GOT3 (cell line): Measurements from ENCODE around the gene GSTT2.
"Not testable (repeated sequence)": the region's sequence is repeated elsewhere in the genome, so short reads cannot be mapped to it uniquely, and the experiment has no call there.

ENCODE experiments used
- DNase-seq: peaks from one replicate; lab custom pipeline; 2025; ENCODE audit warnings: mixed read lengths; lab: John Stamatoyannopoulos, UW

The GSTT2 gene

DNA sequence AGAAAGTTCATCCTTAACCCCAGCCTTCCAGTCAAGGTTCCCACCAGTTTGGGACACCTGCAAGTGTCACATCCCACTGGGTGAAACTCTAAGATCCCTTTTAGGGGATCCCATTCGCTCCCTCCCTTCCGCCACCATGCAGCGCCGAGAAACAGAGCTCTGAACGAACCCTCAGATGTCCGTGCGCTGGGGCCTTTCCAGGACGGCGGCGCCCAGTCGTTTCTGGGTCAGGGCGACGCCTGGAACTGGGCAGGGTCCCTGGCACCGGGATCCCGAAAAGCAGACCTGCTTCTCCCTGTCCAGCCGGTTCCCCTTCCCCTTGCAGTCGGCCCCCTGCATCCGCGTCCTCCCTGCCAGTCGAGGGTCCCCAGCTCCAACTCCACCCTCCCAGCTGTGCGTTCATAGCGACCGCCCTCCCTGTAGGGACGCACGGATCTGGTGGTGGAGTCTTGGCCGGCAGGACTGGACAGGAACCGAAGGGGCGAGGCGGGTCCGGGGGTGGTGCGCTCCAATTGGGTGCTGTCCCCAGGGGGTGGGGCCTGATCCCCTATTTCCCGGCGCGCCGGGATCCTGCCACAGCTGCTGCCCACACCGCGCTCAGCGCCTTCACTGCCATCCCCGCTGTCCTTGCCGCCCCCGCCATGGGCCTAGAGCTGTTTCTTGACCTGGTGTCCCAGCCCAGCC is at the start of gene GSTT2:
Gene GSTT2 (plus strand): TSS at position 578 of the 684 bp plus-strand sequence.
- not testable (repeated sequence) for DNase-seq

DNA sequence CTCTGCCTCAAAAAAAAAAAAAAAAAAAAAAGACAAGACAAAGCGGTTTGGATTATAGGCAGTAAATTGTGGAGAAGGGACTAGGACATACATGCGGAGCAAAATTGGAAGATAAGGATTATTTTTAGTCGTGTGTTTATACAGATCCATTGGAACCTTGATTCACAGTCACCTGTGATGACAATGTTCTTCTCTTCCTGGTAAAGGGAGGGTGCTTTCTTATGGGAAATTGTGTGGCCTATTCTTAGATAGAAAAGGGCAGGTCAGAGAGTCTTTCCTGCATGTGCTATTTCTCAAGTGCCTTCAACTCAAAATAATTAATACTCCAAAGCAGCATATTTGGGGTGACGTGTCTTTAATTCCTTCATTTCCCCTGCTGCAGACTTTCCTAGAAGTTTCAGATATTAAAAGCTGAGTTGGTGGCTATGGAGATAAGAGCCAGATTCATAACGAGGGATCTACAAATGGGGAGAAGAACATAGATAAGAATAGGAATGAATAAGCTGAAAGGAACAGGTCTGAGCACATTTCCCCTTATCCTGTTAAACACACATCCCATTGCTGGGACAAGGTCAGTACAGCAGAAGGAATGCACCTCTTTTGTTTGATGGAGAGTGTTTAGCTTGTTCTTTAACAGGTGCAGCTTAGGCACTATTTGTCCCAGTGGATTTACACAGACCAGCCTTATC is 41.5 kb upstream of the GSTT2 start:
- no peak for DNase-seq

DNA sequence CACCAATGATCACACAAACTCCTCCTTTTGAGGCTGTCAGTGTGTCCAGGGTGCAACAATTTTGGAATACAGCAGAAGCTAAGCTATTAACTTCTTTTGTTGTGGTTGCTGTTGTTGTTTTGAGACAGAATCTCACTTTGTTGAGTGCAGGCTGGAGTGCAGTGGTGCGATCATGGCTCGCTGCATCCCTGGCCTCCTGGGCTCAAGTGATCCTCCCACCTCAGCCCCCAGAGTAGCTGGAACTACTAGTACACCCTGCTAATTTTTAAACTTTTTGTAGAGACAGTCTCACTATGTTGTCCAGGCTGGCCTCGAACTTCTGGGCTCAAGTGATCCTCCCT is 40.9 kb upstream of the GSTT2 start:
- DNase-seq: no peak

DNA sequence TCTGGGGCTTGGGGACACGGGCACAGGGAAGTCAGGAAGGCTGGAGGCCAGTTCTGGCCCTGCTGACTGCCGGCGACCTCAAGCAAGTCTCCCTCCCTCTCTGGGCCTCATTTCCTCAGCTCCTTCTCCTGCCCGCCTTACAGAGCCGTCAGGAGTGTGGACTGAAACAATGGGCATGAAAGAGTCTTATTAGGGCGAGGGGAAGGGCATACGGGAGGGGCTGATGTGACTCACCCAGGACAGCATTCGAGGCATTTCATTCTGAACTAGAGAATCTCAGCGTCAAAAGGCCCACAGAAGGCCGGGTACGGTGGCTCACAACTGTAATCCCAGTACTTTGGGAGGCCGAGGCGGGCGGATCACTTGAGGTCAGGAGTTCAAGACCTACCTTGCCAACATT is 39.8 kb upstream of the GSTT2 start:
- DNase-seq: not testable (repeated sequence)

DNA sequence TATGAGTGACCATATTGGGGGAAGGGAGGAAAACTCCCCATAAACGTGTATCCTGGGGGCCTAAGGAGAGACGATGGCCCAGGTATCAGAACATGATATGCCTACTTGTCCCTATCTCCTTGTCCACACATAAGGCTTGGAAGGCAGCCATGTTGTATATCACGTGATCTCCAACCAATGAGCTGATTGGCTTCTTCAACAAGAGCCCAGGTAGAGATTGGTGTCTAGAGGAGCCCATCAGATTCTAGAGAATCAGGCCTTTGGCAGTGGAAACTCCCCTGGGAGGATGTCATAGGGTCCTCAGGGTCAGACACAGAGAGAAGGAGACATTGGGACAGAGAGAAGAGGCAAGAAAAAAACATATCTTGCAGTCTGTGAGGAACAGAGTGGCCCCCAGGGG is 32.5 kb upstream of the GSTT2 start:
- DNase-seq: not testable (repeated sequence)

DNA sequence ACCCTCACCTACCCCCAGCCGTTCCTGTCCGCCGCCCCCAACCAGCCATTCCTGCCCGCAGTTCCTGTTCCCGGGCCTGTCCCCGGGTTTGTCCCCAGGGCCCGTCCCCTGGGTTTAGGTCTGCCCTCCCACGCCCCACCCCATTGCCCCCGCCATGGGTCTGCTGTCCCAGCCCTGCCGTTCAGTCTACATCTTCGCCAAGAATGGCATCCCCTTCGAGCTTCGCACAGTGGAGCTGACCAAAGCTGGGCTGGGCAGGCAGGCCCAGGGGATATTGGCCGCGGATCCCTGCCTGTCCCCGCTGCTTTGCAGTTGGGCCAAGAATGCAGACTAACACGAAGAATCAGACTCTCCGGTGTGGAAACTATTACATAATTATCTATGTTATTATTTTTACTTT is 30.2 kb upstream of the GSTT2 start:
- DNase-seq: not testable (repeated sequence)

DNA sequence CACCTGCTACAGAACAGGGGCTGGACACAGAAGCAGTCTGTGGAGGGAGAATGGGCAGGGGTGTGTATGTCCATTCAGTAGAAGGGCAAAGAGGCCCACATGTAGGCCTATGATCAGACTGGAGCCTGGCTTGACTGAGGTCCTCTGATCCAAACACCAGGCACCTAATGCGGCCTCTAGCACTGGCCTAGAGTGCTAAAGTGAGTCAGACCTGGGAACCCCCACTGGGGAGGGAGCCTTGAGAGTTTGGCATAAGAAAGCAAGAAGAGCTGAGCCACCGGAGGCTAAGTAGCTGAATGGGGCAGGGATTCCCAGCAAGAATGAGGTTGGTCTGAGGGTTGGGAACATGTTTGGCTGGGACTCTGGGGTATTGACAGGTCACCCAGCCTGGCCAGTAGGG is 28.6 kb upstream of the GSTT2 start:
- not testable (repeated sequence) for DNase-seq

DNA sequence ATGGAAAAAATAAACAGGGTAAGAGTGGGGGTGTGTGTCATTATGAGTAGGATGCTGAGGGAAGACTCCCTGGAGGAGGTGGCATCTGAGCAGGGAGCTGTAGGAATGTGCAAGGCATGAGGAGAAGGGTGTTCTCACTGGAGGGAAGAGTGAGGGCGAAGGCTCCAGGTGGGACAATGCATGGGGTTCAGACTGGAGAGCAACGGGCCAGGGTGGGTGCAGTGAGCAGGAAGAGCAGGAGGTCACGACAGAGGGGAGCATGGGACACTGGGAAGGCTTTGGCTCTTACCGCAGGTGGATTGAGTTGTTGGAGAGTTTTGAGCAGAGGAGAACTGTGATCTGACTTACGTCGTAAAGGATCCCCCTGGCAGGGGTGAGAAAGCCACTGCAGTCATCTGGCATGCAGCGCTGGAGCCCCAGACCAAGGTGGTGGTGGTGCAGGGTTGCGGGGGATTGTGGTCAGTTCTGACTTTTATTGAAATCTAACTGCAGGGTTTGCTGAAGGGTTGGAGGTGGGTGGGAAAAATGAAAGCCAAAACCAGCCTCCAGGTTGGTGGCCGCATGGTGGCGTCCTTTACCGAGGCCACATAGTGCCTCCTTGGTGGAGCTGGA is 27.0 kb upstream of the GSTT2 start:
- not testable (repeated sequence) for DNase-seq

DNA sequence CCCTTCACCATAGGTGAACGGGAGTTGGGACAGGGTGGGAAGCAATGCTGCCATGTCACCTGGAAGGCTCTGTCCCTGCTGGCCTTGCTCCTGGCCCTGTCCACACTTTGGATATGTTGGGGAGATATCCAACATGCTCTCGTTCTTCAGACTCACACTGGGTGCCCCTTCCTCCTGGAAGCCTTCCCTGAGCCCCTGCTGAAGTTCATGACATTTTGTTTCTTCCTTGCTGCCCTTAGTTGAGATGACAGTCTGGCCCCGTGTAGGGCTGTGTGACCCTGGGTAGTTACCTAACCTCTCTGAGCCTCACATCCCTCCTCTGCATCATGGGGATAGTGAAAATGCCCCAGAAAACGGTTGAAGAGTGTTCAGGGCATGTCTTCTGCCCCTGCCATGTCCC is 26.4 kb upstream of the GSTT2 start:
- DNase-seq: not testable (repeated sequence)

DNA sequence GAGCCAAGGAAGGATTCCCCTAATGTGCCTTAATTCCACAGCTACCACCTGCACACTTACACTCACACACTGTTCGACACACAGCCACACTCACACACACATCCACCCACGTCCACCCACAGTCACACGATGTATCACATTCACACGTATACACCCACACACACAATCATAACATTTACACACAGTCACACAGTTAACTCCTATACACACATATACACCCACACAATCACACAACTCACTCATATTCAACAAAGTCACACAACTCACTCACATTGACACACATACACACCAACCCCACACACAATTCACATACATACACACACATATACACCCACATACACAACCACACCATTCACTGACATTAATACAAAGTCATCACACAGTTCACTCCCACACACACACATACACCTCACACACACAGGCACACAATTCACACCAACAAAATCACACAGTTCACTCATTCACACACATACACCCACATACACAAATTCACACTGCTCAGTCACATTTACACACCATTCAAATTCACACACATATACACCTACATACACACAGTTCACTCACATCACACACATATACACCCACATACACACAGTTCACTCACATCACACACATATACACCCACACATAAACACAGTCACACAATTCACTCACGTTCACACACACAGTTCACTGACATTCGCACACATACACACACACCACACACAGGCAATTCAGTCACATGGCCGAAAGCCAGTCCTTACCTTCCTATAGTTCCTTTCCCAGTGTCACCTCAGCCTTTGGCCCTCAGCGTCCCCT is 25.5 kb upstream of the GSTT2 start:
- DNase-seq: not testable (repeated sequence)

DNA sequence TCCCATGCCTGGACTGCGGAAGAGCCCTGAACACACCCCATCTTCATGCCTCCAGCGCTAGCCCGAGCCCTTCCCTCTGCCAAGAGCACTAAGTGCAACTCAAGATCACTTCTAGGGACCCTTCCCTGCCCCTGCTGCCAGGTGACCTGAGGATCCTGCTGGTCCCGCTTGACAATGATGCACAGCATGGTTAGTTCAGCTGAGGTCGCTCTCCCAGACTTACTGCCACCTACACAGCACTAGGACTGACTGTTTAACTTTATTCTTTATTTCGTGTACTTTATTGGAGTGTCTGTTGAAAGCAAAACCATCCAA is 25.0 kb upstream of the GSTT2 start:
- not testable (repeated sequence) for DNase-seq

DNA sequence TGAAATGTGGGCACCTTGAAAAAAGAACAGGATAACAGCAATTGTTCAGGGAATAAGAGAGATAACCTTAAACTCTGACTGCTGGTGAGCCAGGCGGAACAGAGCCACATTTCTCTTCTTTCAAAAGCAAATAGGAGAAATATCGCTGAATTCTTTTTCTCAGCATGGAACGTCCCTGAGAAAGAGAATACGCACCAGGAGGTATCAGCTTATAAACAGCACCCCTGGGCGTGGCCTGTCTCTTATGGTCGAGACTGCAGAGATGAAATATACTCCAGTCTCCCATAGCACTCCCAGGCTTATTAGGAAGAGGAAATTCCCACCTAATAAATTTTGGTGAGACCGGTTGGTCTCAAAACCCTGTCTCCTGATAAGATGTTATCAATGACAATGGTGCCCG is 24.0 kb upstream of the GSTT2 start:
- DNase-seq: not testable (repeated sequence)

DNA sequence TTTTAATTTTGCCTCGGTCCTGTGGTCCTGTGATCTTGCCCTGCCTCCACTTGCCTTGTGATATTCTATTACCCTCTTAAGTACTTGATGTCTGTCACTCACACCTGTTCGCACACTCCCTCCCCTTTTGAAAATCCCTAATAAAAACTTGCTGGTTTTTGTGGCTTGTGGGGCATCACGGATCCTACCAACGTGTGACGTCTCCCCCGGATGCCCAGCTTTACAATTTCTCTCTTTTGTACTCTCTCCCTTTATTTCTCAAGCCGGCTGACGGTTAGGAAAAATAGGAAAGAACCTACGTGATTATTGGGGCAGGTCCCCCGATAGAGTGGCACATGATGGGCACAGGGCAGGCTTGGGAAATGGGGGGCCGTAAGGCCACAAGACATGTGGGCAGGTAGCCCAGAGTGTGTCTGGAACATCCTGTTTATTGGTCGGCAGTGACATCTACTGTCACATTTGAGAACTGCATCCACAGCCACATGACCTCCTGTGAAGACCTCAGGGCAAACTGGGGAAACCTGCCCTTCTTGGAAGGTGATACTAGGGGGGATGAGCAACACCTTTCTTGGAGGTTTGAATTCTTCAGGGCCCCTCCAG is 23.5 kb upstream of the GSTT2 start:
- not testable (repeated sequence) for DNase-seq

DNA sequence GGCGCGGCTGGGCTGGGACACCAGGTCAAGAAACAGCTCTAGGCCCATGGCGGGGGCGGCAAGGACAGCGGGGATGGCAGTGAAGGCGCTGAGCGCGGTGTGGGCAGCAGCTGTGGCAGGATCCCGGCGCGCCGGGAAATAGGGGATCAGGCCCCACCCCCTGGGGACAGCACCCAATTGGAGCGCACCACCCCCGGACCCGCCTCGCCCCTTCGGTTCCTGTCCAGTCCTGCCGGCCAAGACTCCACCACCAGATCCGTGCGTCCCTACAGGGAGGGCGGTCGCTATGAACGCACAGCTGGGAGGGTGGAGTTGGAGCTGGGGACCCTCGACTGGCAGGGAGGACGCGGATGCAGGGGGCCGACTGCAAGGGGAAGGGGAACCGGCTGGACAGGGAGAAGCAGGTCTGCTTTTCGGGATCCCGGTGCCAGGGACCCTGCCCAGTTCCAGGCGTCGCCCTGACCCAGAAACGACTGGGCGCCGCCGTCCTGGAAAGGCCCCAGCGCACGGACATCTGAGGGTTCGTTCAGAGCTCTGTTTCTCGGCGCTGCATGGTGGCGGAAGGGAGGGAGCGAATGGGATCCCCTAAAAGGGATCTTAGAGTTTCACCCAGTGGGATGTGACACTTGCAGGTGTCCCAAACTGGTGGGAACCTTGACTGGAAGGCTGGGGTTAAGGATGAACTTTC is 18.7 kb upstream of the GSTT2 start, which contains the start of gene GSTT2B:
Gene GSTT2B (minus strand): TSS at position 112 of the 688 bp plus-strand sequence. CDS start 64 bp downstream, at position 48.
- not testable (repeated sequence) for DNase-seq

DNA sequence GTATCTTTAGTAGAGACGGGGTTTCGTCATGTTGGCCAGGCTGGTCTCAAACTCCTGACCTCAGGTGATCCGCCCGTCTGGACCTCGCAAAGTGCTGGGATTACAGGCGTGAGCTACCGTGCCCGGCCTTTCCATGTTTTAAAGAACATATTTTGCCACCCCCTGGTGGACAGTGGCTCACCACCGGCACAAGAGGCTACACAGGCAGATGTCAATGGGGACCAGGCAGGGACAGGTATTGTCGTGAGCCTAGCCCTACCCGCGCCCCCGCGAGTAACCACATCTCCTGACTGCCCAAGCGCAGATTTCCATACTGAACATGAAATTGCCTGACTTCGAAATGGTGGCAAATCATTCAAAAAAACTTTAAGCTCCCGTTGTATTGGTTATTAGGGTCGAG is 13.8 kb upstream of the GSTT2 start:
- DNase-seq: not testable (repeated sequence)

DNA sequence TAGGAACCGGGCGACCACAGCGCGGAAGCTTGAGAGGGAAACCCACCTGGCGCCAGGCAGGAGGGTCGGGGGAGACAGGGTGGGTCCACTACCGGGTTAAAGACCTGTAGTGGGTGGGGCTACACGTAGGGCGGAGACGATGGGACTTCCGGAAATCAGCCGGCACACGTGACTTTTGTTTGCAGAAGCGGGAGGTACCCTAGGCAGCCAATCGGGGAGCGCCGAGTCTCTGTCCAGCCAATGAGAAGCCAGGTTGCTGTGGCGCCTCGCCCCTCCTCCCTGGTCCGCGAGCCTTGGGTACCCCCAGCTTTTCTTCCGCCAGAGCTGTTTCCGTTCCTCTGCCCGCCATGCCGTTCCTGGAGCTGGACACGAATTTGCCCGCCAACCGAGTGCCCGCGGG is 13.4 kb upstream of the GSTT2 start, which contains the start of gene DDTL:
Gene DDTL (plus strand): TSS at position 321 of the 400 bp plus-strand sequence. CDS start 27 bp downstream, at position 348.
- DNase-seq: not testable (repeated sequence)

DNA sequence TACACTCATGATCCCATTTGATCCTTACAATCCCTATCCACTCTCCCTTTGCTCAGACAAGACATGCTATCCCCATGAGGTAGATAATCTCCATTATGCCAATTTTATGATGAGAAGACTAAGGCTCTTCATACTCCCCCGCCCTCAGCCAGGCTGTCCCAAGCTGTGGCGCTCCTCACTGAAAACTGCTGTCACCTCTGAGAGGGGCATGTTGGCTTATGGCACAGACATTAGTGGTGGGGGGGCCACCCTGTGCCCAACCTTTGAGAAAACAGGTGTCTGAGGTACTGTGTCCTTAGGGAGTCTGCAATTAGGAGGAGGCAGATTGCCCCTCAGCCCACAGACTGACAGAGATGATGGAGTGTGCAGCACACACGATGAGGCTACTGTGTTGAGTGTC is 10.9 kb upstream of the GSTT2 start:
- no peak for DNase-seq

DNA sequence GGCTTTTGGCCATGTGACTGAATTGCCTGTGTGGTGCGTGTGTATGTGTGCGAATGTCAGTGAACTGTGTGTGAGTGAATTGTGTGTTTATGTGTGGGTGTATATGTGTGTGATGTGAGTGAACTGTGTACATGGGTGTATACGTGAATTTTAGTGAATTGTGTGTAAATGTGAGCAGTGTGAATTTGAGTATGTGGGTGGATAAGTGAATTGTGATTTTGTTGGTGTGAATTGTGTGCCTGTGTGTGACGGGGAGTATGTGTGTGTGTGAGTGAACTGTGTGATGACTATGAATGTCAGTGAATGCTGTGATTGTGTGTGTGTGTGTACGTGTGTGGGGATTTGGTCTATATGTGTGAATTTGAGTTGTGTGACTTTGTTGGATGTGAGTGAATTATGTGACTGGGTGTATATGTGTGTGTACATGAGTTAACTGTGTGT is 9.7 kb upstream of the GSTT2 start:
- DNase-seq: no peak

DNA sequence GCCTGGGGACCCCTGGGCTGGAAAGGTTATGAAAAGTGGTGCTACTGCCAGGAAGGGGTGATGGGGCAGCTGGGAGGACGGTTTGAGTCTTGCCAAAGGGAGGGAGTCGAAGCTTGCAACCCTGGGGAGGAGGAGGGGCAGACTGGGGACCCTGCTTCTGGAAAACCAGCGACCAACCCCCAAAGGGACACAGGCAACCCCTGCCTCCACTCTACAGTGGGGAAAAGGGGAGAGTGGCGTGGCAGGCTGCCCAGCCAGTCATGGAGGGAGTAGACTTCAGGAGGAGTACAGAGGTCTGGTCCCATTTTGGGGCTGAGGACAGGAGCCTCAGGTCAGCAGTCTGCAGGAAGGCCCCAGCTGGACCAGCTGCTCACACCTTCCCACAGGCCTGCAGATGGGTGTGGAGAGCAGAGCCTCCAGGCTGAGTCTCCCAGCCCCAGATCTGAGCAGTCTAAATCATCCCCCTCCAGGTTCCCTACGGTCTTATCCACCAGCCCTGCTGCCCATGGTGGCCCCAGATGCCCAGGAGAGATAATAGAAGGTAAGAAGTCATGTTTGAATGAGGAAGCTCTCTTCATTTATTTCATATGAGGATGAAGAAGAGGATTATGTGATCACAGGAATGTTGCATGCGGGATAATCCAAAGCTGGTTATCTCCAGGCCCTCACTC is 9.0 kb upstream of the GSTT2 start:
- no peak for DNase-seq

DNA sequence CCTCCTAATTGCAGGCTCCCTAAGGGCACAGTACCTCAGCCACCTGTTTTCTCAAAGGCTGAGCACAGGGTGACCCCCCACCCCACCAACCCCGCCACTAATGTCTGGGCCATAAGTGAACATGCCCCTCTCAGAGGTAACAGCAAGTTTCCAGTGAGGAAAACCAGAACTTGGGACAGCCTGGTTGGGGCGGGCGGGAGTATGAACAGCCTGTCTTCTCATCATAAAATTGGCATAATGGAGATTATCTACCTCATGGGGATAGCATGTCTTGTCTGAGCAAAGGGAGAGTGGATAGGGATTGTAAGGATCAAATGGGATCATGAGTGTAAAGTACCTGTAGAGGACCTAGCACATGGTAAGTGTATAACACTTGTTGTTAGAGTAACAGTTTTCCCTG is 8.0 kb upstream of the GSTT2 start:
- not testable (repeated sequence) for DNase-seq

DNA sequence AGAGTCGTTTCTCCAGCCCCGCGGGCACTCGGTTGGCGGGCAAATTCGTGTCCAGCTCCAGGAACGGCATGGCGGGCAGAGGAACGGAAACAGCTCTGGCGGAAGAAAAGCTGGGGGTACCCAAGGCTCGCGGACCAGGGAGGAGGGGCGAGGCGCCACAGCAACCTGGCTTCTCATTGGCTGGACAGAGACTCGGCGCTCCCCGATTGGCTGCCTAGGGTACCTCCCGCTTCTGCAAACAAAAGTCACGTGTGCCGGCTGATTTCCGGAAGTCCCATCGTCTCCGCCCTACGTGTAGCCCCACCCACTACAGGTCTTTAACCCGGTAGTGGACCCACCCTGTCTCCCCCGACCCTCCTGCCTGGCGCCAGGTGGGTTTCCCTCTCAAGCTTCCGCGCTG is 5.6 kb upstream of the GSTT2 start, which contains the start of gene DDT:
Gene DDT (minus strand): TSS at position 97 of the 400 bp plus-strand sequence. CDS start 27 bp downstream, at position 70.
- not testable (repeated sequence) for DNase-seq
